ENCODE measurements around the gene INS. TPM values are rescaled to one million over a fixed set of nuclear protein-coding genes. Genes with fewer than 3 reads are reported as not detected.
A peak's percentile ranks its signal among the peaks of the same experiment; 100 is the strongest.

The INS gene
- total and polyA plus RNA-seq, 7 donors = 0.73 to 51.7 TPM; not detected in 5

DNA sequence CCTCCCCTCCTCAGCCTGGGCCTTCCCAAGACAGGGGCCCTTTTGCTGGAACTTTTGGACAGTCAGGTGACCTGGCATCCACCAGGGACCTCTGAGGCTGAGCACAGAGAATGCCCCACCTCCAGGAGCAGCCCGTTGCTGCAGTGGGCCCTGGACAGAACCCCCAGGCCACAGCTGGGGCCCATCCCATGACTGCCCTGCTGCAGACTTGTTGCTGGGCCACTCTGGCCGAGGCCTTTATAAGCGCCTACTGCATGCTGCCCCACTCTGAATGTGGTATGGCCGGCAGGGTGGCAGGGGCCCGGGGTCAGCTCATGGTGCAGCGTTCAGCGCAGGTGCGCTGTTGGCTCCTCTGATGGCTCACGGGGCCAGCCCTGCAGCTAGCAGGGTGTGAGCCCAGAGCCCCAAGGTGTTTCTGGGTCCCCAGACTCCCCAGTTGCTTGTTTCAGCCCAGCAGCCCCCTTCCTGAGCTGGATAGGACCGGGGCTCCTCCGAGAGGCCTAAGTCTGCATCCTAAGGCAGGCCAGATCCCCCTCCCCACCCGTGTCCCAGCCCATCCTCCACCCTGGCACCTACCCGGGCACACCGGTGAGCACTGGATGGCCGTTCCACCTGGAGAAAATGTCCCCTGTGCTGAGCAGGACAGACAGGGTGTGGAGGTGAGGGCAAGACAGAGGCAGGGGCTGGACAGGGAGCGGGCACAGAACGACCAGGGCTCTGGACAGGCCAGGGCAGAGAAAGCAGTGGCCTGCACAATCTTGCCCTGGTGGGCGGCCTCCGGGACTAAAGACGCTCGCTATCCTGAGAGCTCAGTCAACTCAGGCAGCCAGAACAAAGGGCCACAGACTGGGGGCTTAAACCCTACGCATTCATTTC lies 38.7 kb upstream of the INS start:
- no peak for DNase-seq
- WGBS, 2 donors = 87 to 91% methylated on average over 22 of the region's 22 CpGs
- intact Hi-C loops (cut with DNase I) = loop anchor here (5.0 kb wide), 2 partner anchors 333 to 688 kb away; partner anchors contain the start of gene CDKN1C

DNA sequence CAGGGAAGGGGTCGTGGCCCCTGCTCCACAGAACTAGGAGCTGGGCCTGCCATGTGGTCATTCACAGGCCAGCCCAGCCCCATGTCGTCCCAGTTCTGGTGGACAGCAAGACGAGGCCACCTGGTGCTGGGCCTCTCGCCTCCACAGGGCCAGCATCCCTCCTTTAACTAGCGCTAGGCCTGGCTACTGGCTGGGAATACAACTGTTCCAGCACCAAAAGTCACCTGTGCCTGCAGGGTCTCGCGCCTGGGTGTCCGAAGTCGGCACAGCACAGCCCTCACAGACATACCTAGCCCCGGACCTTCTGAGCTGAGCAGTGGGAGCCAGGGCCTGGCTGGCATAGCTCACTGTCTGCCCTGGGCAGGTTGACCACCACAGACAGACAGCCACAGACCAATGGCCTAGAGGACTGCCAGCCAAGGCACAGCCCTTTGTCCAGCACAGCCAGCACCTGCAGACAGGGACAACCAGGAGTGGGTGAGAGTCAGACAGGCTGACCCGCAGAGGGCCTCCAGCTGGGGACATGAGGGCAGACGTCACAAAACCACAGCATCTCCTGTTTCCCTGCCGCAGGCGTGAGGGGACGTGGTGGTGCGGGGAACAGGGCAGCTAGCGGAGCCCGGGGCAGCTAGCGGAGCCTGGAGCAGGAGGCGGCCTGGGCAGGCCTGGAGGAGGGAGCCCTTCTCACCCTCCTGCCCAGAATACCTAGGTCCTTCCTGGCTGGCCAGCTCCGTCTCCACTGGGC lies 37.8 kb upstream of the INS start:
- TF ChIP-seq EP300 (IDR thresholded peaks at IDR 0.05) (no peak), CTCF (IDR thresholded peaks at IDR 0.05) (no peak), POLR2A (IDR thresholded peaks at IDR 0.05) (no peak), POLR2AphosphoS5 (IDR thresholded peaks at IDR 0.05) (no peak)
- intact Hi-C loops (cut with DNase I) = loop anchor here (5.0 kb wide), 2 partner anchors 334 to 689 kb away; partner anchors contain the start of gene CDKN1C
- no peaks in the 10 kb centered on the region for H3K4me1 ChIP-seq
- H3K27ac ChIP-seq = no peak overlapping the region
- peaks cover 0 to 16% (median 0%) of the 10 kb centered on the region in 3 donors for H3K27me3 ChIP-seq
- H3K4me3 ChIP-seq = no peak overlapping the region
- 80 to 87% methylated on average over 21 of the region's 21 CpGs for WGBS, 2 donors
- no peaks in the 10 kb centered on the region for H3K36me3 ChIP-seq
- no peaks in the 10 kb centered on the region for H3K9me3 ChIP-seq
- no peak for DNase-seq

More for the DNA sequence above, 38.7 kb upstream of the INS start:
- Histone ChIP-seq H3K27ac (no peak overlapping the region), H3K4me1 (no peaks in the 10 kb centered on the region), H3K36me3 (no peaks in the 10 kb centered on the region), H3K9me3 (no peaks in the 10 kb centered on the region), H3K27me3 (peaks cover 0 to 13% (median 0%) of the 10 kb centered on the region in 3 donors), H3K4me3 (no peak overlapping the region)
- no peak for TF ChIP-seq CTCF (IDR thresholded peaks at IDR 0.05)
- TF ChIP-seq EP300 (IDR thresholded peaks at IDR 0.05) = no peak
- TF ChIP-seq POLR2A (IDR thresholded peaks at IDR 0.05) = no peak
- TF ChIP-seq POLR2AphosphoS5 (IDR thresholded peaks at IDR 0.05) = no peak

DNA sequence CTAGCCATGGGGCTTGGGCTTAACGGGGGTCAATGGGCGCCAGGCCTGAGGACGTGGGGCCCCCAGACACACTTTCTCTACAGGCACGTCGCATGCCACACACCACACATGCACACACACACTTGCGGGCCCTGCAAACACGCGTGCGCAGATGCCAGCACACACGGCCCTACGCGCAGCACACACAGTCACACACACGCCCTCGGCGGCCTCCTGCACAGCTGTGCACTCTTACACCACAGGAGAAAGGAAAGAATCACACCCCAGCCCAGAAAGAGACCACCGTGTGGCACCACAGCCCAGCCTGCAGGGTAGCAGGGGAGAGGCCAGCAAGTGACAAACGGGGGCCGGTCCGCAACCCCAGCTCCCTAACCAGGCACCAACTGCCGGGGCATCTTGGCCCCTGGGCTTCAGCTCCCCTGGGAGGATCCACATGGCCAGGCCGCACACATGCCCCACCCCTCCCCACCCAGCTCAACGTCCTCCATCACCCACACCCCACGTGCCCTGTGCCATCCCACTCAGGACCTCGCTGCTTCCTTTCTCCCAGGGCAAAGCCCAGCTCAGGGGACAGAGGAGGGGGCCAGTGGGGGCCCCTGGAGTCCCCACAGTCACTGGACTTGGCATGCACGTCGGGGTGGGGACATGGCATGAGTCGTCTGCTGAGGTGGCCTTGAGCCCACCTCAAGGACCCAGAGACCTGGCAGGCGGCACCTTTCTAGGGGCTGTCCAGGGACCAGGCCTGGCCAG lies 36.9 kb upstream of the INS start:
- no peaks in the 10 kb centered on the region for H3K36me3 ChIP-seq
- TF ChIP-seq POLR2AphosphoS5 (IDR thresholded peaks at IDR 0.05) = no peak
- no peak for TF ChIP-seq POLR2A (IDR thresholded peaks at IDR 0.05)
- TF ChIP-seq CTCF (IDR thresholded peaks at IDR 0.05) = no peak
- no peak for TF ChIP-seq EP300 (IDR thresholded peaks at IDR 0.05)
- DNase-seq = no peak
- no peak overlapping the region for H3K4me3 ChIP-seq
- intact Hi-C loops (cut with DNase I) = loop anchor here (1.0 to 5.0 kb wide), 4 partner anchors 105 to 689 kb away; partner anchors contain the start of genes CDKN1C and TSPAN32
- no peaks in the 10 kb centered on the region for H3K4me1 ChIP-seq
- WGBS, 2 donors = 76 to 83% methylated on average over 28 of the region's 28 CpGs
- H3K27ac ChIP-seq = no peak overlapping the region
- no peaks in the 10 kb centered on the region for H3K9me3 ChIP-seq
- H3K27me3 ChIP-seq = peaks cover 0 to 17% (median 0%) of the 10 kb centered on the region in 3 donors

GRCh38 chr11:2196970-2197770 lies 36.2 kb upstream of the INS start:
- intact Hi-C loops (cut with DNase I) = loop anchor here (1.0 to 5.0 kb wide), 4 partner anchors 106 to 690 kb away; partner anchors contain the start of genes CDKN1C and TSPAN32
- WGBS, 2 donors = 22 to 34% methylated on average over 23 of the region's 23 CpGs

More at GRCh38 chr11:2196970-2197770, 36.2 kb upstream of the INS start:
- H3K27me3 ChIP-seq = peaks cover 0 to 25% (median 0%) of the 10 kb centered on the region in 3 donors
- H3K9me3 ChIP-seq = no peaks in the 10 kb centered on the region
- no peaks in the 10 kb centered on the region for H3K4me1 ChIP-seq
- no peak overlapping the region for H3K4me3 ChIP-seq
- DNase-seq = peak; percentile 86
- H3K27ac ChIP-seq = no peak overlapping the region
- H3K36me3 ChIP-seq = no peaks in the 10 kb centered on the region
- TF ChIP-seq CTCF (IDR thresholded peaks at IDR 0.05) (peak; percentile 88 to 94 (median 89)), EP300 (IDR thresholded peaks at IDR 0.05) (no peak)
